ENCODE measurements around the gene PARD3B. TPM values are rescaled to one million over a fixed set of nuclear protein-coding genes. Genes with fewer than 3 reads are reported as not detected.

Gene PARD3B
- total RNA-seq, 2 experiments from 2014 or later = 0.11 to 0.88 TPM

DNA sequence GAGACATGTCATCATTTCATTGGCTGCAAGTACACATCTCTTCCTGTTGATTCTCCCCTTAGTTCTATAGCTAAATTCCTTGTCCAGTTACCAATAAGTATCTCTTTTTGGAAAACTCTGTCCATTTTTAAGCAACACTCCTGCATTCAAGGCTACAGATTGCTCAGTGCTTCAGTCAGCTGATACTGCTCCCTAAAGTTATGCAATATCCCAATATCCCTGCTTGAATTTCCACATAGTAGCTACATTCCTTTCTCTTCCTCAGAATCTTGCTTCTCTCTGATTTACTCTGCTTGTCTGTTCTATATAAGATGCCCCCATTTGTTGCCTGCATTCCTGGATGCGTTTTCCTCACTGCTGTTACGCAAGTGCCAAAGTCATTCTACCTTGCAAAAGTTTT is 109.8 kb downstream of the PARD3B start:
- ATAC-seq = no peak
- intact Hi-C loops (cut with micrococcal nuclease) = no loop called here
- ChIA-PET CTCF (no interaction called here), POLR2A (no interaction called here)
- TF ChIP-seq, protein P1, sequence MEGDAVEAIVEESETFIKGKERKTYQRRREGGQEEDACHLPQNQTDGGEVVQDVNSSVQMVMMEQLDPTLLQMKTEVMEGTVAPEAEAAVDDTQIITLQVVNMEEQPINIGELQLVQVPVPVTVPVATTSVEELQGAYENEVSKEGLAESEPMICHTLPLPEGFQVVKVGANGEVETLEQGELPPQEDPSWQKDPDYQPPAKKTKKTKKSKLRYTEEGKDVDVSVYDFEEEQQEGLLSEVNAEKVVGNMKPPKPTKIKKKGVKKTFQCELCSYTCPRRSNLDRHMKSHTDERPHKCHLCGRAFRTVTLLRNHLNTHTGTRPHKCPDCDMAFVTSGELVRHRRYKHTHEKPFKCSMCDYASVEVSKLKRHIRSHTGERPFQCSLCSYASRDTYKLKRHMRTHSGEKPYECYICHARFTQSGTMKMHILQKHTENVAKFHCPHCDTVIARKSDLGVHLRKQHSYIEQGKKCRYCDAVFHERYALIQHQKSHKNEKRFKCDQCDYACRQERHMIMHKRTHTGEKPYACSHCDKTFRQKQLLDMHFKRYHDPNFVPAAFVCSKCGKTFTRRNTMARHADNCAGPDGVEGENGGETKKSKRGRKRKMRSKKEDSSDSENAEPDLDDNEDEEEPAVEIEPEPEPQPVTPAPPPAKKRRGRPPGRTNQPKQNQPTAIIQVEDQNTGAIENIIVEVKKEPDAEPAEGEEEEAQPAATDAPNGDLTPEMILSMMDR (IDR thresholded peaks at IDR 0.05) = no peak
- H3K36me3 Mint-ChIP-seq (ENCODE audit: low read depth) = no peaks in the 10 kb centered on the region
- H3K27ac Mint-ChIP-seq = no peak overlapping the region
- no peak for DNase-seq
- peaks cover 8% of the 10 kb centered on the region for H3K9me3 Mint-ChIP-seq
- H3K4me1 Mint-ChIP-seq (ENCODE audit: low read depth) = no peaks in the 10 kb centered on the region
- H3K4me3 Mint-ChIP-seq = no peak overlapping the region
- H3K27me3 Mint-ChIP-seq = peaks cover 1% of the 10 kb centered on the region

DNA sequence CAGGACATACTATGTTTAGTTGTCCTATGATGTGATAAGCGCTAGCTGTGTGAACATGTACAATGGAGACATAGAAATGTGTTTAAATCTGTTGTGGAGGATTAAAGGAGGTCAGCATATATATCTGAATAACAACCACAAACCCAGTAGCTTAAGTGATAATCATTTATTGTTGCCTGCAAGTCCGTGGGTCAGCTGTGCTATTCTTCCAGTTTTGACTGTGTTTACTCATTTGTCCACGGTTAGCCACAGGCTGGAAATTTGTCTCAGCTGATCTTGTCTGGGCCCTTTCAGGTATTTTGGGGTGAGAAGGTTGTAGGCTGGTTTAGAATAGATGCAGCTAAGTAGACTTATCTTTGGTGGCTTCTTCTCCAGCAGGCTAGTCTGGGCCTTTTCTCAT is 110.4 kb downstream of the PARD3B start:
- Mint-ChIP-seq H3K4me3 (no peak overlapping the region), H3K4me1 (ENCODE audit: low read depth) (no peaks in the 10 kb centered on the region), H3K27me3 (peaks cover 1% of the 10 kb centered on the region), H3K9me3 (peaks cover 8% of the 10 kb centered on the region), H3K27ac (no peak overlapping the region), H3K36me3 (ENCODE audit: low read depth) (no peaks in the 10 kb centered on the region)
- ChIA-PET CTCF (no interaction called here), POLR2A (no interaction called here)
- TF ChIP-seq, protein P1 (IDR thresholded peaks at IDR 0.05) = no peak
- ATAC-seq (no peak), DNase-seq (no peak)
- intact Hi-C loops (cut with micrococcal nuclease) = no loop called here

DNA sequence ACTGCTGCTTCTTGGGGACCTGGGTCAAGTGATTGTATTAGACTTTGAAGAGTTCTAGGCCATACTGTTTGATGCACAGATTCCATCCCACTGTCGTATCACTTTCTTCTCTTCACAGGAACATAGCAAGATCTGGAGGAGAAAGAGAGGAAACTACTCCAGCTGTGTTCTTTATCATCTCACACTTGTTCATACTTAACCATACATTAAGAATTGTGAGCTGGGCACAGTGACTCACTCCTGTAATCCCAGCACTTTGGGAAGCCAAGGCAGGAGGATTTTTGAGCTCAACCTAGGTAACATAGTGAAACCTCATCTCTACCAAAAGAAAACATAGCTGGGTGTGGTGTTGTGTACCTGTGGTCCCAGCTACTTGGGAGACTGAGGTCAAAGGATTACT is 111.7 kb downstream of the PARD3B start:
- ChIA-PET CTCF (no interaction called here), POLR2A (no interaction called here)
- intact Hi-C loops (cut with micrococcal nuclease) = no loop called here
- peaks cover 5% of the 10 kb centered on the region for H3K9me3 Mint-ChIP-seq
- no peaks in the 10 kb centered on the region for H3K4me1 Mint-ChIP-seq (ENCODE audit: low read depth)
- H3K4me3 Mint-ChIP-seq = no peak overlapping the region
- H3K27ac Mint-ChIP-seq = no peak overlapping the region
- TF ChIP-seq, protein P1 (IDR thresholded peaks at IDR 0.05) = no peak
- no peaks in the 10 kb centered on the region for H3K36me3 Mint-ChIP-seq (ENCODE audit: low read depth)
- H3K27me3 Mint-ChIP-seq = peaks cover 1% of the 10 kb centered on the region
- ATAC-seq (no peak), DNase-seq (no peak)

DNA sequence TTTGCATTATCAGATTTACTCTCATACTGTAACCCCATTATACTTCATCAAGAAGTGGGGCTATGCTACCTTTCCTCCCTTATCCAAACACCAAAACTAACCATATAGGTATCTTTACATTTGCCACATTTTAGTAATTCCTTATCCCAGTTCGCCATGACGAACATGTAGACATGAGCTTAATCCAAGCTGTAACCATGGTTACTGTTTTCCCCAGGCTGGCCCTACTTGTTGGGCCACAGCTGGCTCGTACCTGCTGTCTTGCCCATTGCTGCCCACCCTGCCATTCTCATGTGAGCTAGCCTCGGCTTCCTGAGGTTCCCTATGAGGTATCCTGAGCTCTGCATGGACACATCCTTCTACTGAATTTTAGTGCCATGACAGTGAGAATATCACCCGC is 117.7 kb downstream of the PARD3B start:
- Mint-ChIP-seq H3K9me3 (no peaks in the 10 kb centered on the region), H3K36me3 (ENCODE audit: low read depth) (no peaks in the 10 kb centered on the region), H3K27ac (no peak overlapping the region), H3K4me1 (ENCODE audit: low read depth) (no peaks in the 10 kb centered on the region), H3K4me3 (no peak overlapping the region), H3K27me3 (no peaks in the 10 kb centered on the region)
- DNase-seq (no peak), ATAC-seq (no peak)
- intact Hi-C loops (cut with micrococcal nuclease) = no loop called here
- ChIA-PET CTCF (no interaction called here), POLR2A (no interaction called here)
- TF ChIP-seq, protein P1 (IDR thresholded peaks at IDR 0.05) = no peak

DNA sequence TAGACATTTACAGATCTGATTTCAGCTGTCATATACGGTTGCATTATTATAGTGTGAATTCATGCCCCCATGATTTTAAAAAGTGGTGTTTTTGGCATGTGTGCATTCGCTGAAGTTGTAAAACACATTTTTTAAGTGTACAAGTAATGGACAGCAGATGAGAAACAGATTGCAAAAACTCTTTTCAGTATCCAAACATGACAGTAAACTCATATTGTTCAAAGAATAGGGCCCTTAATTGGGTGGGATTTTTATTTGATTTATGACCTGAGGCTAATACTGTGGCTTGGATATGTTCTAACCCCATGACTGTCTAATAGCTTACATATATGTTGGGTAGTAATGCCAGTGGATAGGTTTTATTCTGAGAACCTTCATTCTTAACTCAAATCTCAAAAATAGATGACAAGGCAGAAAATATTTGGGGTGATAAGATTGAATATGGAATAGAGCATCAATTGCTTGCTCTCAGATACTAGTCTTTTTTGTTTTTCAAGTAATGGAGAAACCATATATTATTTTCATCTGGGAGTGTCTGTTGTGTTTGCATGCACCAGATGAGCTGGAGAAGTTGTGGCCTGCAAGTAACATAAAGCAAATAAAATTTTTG is 118.6 kb downstream of the PARD3B start:
- Mint-ChIP-seq H3K4me1 (ENCODE audit: low read depth) (no peaks in the 10 kb centered on the region), H3K27ac (no peak overlapping the region), H3K36me3 (ENCODE audit: low read depth) (no peaks in the 10 kb centered on the region), H3K4me3 (no peak overlapping the region), H3K27me3 (peaks cover 2% of the 10 kb centered on the region), H3K9me3 (no peaks in the 10 kb centered on the region)
- ChIA-PET CTCF (interaction anchor here (0.8 kb wide), 1 partner anchor 27 kb away, joined by 3 read pairs; no protein-coding TSS in a partner anchor), POLR2A (no interaction called here)
- intact Hi-C loops (cut with micrococcal nuclease) = no loop called here
- DNase-seq = no peak
- TF ChIP-seq, protein P1 (IDR thresholded peaks at IDR 0.05) = no peak
- ATAC-seq = no peak
